ENCODE results near the gene FBLN7. TPM values are rescaled to one million over a fixed set of nuclear protein-coding genes. Genes with fewer than 3 reads are reported as not detected.

The FBLN7 gene
- total and polyA plus RNA-seq, 2 experiments from 2014 or later = 0.16 TPM; not detected in 1

GRCh38 chr2:112198780-112199179 lies 60.6 kb downstream of the FBLN7 start:
- Histone ChIP-seq H3K4me3 (no peak overlapping the region), H3K27me3 (ENCODE audit: insufficient read depth) (no peaks in the 10 kb centered on the region), H3K79me2 (replicated peaks; ENCODE audit: insufficient read depth) (no peaks in the 10 kb centered on the region), H3K27ac (ENCODE audit: low read depth) (no peak overlapping the region), H3K4me2 (no peak overlapping the region), H4K20me1 (replicated peaks; ENCODE audit: insufficient read depth) (no peaks in the 10 kb centered on the region), H2AFZ (no peak overlapping the region), H3K36me3 (ENCODE audit: insufficient read depth) (peaks cover 1% of the 10 kb centered on the region; the same call in 1 of the 2 replicates), H3K9me2 (ENCODE audit: insufficient read depth) (peaks cover 3% of the 10 kb centered on the region; the same call in 1 of the 2 replicates), H3F3A (replicated peaks; ENCODE audit: low read depth) (no peaks in the 10 kb centered on the region), H3K4me1 (ENCODE audit: insufficient read depth) (no peaks in the 10 kb centered on the region)
- H3K27me3 Mint-ChIP-seq (ENCODE audit: insufficient read depth, low read depth, poor library complexity) = peaks cover 2% of the 10 kb centered on the region
- H3K9me3 Mint-ChIP-seq = peaks cover 14% of the 10 kb centered on the region
- TF ChIP-seq ZNF331 (CRISPR knock-in tag; IDR thresholded peaks at IDR 0.05; ENCODE audit: low read depth) = no peak
- no peak for TF ChIP-seq ZNF114 (CRISPR knock-in tag; IDR thresholded peaks at IDR 0.05)
- no peak for TF ChIP-seq NANOG (IDR thresholded peaks at IDR 0.05; ENCODE audit: borderline replicate concordance)
- TF ChIP-seq, protein P1, sequence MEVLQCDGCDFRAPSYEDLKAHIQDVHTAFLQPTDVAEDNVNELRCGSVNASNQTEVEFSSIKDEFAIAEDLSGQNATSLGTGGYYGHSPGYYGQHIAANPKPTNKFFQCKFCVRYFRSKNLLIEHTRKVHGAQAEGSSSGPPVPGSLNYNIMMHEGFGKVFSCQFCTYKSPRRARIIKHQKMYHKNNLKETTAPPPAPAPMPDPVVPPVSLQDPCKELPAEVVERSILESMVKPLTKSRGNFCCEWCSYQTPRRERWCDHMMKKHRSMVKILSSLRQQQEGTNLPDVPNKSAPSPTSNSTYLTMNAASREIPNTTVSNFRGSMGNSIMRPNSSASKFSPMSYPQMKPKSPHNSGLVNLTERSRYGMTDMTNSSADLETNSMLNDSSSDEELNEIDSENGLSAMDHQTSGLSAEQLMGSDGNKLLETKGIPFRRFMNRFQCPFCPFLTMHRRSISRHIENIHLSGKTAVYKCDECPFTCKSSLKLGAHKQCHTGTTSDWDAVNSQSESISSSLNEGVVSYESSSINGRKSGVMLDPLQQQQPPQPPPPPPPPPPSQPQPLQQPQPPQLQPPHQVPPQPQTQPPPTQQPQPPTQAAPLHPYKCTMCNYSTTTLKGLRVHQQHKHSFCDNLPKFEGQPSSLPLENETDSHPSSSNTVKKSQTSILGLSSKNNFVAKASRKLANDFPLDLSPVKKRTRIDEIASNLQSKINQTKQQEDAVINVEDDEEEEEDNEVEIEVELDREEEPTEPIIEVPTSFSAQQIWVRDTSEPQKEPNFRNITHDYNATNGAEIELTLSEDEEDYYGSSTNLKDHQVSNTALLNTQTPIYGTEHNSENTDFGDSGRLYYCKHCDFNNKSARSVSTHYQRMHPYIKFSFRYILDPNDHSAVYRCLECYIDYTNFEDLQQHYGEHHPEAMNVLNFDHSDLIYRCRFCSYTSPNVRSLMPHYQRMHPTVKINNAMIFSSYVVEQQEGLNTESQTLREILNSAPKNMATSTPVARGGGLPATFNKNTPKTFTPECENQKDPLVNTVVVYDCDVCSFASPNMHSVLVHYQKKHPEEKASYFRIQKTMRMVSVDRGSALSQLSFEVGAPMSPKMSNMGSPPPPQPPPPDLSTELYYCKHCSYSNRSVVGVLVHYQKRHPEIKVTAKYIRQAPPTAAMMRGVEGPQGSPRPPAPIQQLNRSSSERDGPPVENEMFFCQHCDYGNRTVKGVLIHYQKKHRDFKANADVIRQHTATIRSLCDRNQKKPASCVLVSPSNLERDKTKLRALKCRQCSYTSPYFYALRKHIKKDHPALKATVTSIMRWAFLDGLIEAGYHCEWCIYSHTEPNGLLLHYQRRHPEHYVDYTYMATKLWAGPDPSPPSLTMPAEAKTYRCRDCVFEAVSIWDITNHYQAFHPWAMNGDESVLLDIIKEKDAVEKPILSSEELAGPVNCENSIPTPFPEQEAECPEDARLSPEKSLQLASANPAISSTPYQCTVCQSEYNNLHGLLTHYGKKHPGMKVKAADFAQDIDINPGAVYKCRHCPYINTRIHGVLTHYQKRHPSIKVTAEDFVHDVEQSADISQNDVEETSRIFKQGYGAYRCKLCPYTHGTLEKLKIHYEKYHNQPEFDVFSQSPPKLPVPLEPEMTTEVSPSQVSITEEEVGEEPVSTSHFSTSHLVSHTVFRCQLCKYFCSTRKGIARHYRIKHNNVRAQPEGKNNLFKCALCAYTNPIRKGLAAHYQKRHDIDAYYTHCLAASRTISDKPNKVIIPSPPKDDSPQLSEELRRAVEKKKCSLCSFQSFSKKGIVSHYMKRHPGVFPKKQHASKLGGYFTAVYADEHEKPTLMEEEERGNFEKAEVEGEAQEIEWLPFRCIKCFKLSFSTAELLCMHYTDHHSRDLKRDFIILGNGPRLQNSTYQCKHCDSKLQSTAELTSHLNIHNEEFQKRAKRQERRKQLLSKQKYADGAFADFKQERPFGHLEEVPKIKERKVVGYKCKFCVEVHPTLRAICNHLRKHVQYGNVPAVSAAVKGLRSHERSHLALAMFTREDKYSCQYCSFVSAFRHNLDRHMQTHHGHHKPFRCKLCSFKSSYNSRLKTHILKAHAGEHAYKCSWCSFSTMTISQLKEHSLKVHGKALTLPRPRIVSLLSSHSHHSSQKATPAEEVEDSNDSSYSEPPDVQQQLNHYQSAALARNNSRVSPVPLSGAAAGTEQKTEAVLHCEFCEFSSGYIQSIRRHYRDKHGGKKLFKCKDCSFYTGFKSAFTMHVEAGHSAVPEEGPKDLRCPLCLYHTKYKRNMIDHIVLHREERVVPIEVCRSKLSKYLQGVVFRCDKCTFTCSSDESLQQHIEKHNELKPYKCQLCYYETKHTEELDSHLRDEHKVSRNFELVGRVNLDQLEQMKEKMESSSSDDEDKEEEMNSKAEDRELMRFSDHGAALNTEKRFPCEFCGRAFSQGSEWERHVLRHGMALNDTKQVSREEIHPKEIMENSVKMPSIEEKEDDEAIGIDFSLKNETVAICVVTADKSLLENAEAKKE (CRISPR knock-in tag; IDR thresholded peaks at IDR 0.05) = no peak
- TF ChIP-seq, protein P2, sequence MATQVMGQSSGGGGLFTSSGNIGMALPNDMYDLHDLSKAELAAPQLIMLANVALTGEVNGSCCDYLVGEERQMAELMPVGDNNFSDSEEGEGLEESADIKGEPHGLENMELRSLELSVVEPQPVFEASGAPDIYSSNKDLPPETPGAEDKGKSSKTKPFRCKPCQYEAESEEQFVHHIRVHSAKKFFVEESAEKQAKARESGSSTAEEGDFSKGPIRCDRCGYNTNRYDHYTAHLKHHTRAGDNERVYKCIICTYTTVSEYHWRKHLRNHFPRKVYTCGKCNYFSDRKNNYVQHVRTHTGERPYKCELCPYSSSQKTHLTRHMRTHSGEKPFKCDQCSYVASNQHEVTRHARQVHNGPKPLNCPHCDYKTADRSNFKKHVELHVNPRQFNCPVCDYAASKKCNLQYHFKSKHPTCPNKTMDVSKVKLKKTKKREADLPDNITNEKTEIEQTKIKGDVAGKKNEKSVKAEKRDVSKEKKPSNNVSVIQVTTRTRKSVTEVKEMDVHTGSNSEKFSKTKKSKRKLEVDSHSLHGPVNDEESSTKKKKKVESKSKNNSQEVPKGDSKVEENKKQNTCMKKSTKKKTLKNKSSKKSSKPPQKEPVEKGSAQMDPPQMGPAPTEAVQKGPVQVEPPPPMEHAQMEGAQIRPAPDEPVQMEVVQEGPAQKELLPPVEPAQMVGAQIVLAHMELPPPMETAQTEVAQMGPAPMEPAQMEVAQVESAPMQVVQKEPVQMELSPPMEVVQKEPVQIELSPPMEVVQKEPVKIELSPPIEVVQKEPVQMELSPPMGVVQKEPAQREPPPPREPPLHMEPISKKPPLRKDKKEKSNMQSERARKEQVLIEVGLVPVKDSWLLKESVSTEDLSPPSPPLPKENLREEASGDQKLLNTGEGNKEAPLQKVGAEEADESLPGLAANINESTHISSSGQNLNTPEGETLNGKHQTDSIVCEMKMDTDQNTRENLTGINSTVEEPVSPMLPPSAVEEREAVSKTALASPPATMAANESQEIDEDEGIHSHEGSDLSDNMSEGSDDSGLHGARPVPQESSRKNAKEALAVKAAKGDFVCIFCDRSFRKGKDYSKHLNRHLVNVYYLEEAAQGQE (IDR thresholded peaks at IDR 0.05; ENCODE audit: unreplicated experiment) = no peak
- TF ChIP-seq POLR2AphosphoS5 (IDR thresholded peaks at IDR 0.05; ENCODE audit: low read depth) = no peak
- TF ChIP-seq CTCF (conservative IDR thresholded peaks at IDR 0.05; ENCODE audit: low read depth in 2 of 2) = no peak
- no peak for TF ChIP-seq EZH2 (IDR thresholded peaks at IDR 0.05; ENCODE audit: low read depth, unreplicated experiment)
- no peak for TF ChIP-seq CREB1 (CRISPR knock-in tag; IDR thresholded peaks at IDR 0.05; ENCODE audit: low read depth)
- TF ChIP-seq STAT1 (IDR thresholded peaks at IDR 0.05; ENCODE audit: unreplicated experiment) = no peak
- TF ChIP-seq ETS1 (IDR thresholded peaks at IDR 0.05) = no peak
- no peak for TF ChIP-seq EZH2phosphoT487 (IDR thresholded peaks at IDR 0.05; ENCODE audit: unreplicated experiment)
- no peak for TF ChIP-seq JUNB (IDR thresholded peaks at IDR 0.05; ENCODE audit: unreplicated experiment)
- H3K36me3 Mint-ChIP-seq (ENCODE audit: low read depth) = peaks cover 8% of the 10 kb centered on the region; the same call in 1 of the 3 replicates
- ATAC-seq (no peak), DNase-seq (ENCODE audit: low spot score) (no peak)
- no peak overlapping the region for H3K4me3 Mint-ChIP-seq
- no peak overlapping the region for H3K27ac Mint-ChIP-seq
- H3K4me1 Mint-ChIP-seq = peaks cover 3% of the 10 kb centered on the region; the same call in 2 of the 3 replicates

Measured in GM23338 (cell line).